HCT116 (cell line): ENCODE measurements around the gene C2CD3. TPM values are rescaled to one million over a fixed set of nuclear protein-coding genes. Genes with fewer than 3 reads are reported as not detected.

ENCODE experiments used
- ATAC-seq: fragments of 200-7000 bp; cut with Tn5 transposase; 2 replicates; pipeline ENCODE4 v1.9.1; 2020; ENCODE audit warnings: mild to moderate bottlenecking, moderate library complexity
- BruUV-seq: library from RNA; stranded (reverse); fragments of 400-500 nt; replicated peaks from 2 replicates; lab custom pipeline; 2021; lab: Mats Ljungman, UMichigan
- CTCF ChIA-PET: fragments of 300-600 bp; sonication (Branson Sonifier 250); formaldehyde crosslinking; loops from one replicate; lab custom pipeline; 2021; ENCODE audit warnings: antibody characterized with exemption; lab: Charles Lee
- POLR2A ChIA-PET: fragments of 300-600, 350-600 bp; sonication (Branson Sonifier 250); formaldehyde crosslinking; loops from one replicate; lab custom pipeline; 2021; ENCODE audit warnings: antibody characterized with exemption; lab: Charles Lee
- RAD21 ChIA-PET, 2 experiments: fragments of 300-600 bp; sonication (Branson Sonifier 250); formaldehyde crosslinking; loops; one replicate each; lab custom pipeline; 2023; ENCODE audit warnings: low total read pairs in 2 of 2; ENCODE audit not compliant: uncharacterized antibody in 2 of 2, unreplicated experiment in 2 of 2, low non-redundant PET in 1 of 2; lab: Charles Lee
- DNase-seq: peaks from one replicate; pipeline ENCODE4 v3.0.0-alpha.2; 2010; ENCODE audit warnings: low read depth, low spot score
- H2AFZ ChIP-seq: fragments of 200-600 bp; shearing (Covaris generic), sonication (generic); 2 replicates; pipeline ENCODE4 v1.6.1; 2017; ENCODE audit warnings: low read depth, mixed run types, mixed read lengths, antibody characterized with exemption, low read length; ENCODE audit not compliant: poor library complexity, severe bottlenecking
- H3K27ac ChIP-seq: 2 replicates; pipeline ENCODE4 v1.5.1; 2012; ENCODE audit warnings: low read depth, low read length
- H3K27me3 ChIP-seq: fragments of 200-600 bp; sonication (generic); 2 replicates; pipeline ENCODE4 v1.6.1; 2016; ENCODE audit warnings: mixed run types, low read length, mixed read lengths; ENCODE audit not compliant: insufficient read depth
- H3K36me3 ChIP-seq, 2 experiments: fragments of 200-500 bp in 1 of 2; fragments of 200-600 bp in 1 of 2; sonication (Bioruptor generic) in 1 of 2; sonication (generic) in 1 of 2; 2 replicates each; pipeline versions ENCODE4 v1.5.1 to v1.6.1; 2014 to 2016; ENCODE audit warnings: low read length in 2 of 2, inconsistent platforms in 1 of 2, mixed read lengths in 1 of 2, mixed run types in 1 of 2; ENCODE audit not compliant: insufficient read depth in 2 of 2, control insufficient read depth in 1 of 2
- H3K4me1 ChIP-seq, 2 experiments: fragments of 200-600 bp in 1 of 2; sonication (generic) in 1 of 2; 2 replicates each; pipeline versions ENCODE4 v1.5.1 to v1.6.1; 2012 to 2017; ENCODE audit warnings: low read length in 2 of 2, inconsistent platforms in 1 of 2, mild to moderate bottlenecking in 1 of 2, mixed read lengths in 1 of 2, mixed run types in 1 of 2, moderate library complexity in 1 of 2; ENCODE audit not compliant: insufficient read depth in 2 of 2, control insufficient read depth in 1 of 2
- H3K4me2 ChIP-seq: fragments of 200-600 bp; sonication (generic); 2 replicates; pipeline ENCODE4 v1.6.1; 2017; ENCODE audit warnings: mixed run types, low read length, mixed read lengths
- H3K4me3 ChIP-seq, 2 experiments: fragments of 200-600 bp in 1 of 2; sonication (generic) in 1 of 2; replicated peaks in 1 of 2; 2 replicates each; pipeline ENCODE4 v1.5.1; 2011 to 2016; ENCODE audit warnings: low read length in 2 of 2, control low read depth in 1 of 2, low read depth in 1 of 2, mild to moderate bottlenecking in 1 of 2, mixed read lengths in 1 of 2, mixed run types in 1 of 2
- H3K79me2 ChIP-seq: fragments of 200-600 bp; sonication (generic); 2 replicates; pipeline ENCODE4 v1.6.1; 2017; ENCODE audit warnings: mild to moderate bottlenecking, mixed run types, low read length, moderate library complexity, mixed read lengths; ENCODE audit not compliant: insufficient read depth
- H3K9ac ChIP-seq: fragments of 200-600 bp; sonication (generic); 2 replicates; pipeline ENCODE4 v1.6.1; 2016; ENCODE audit warnings: low read length, mixed read lengths
- H3K9me2 ChIP-seq: fragments of 200-600 bp; sonication (generic), shearing (Covaris generic); 2 replicates; pipeline ENCODE4 v1.6.1; 2017; ENCODE audit warnings: mixed run types, mild to moderate bottlenecking, moderate library complexity; ENCODE audit not compliant: insufficient read depth
- H3K9me3 ChIP-seq, 2 experiments: fragments of 200-500 bp in 1 of 2; fragments of 200-600 bp in 1 of 2; sonication (Bioruptor generic) in 1 of 2; sonication (generic) in 1 of 2; 2 replicates each; pipeline ENCODE4 v1.6.1; 2014 to 2017; ENCODE audit warnings: low read length in 2 of 2, mixed read lengths in 2 of 2, inconsistent platforms in 1 of 2, low read depth in 1 of 2, mild to moderate bottlenecking in 1 of 2, mixed run types in 1 of 2, moderate library complexity in 1 of 2; ENCODE audit not compliant: control insufficient read depth in 1 of 2, insufficient read depth in 1 of 2
- H4K20me1 ChIP-seq: fragments of 200-600 bp; sonication (generic), shearing (Covaris generic); 2 replicates; pipeline ENCODE4 v1.6.1; 2017; ENCODE audit warnings: mixed run types, mild to moderate bottlenecking, moderate library complexity; ENCODE audit not compliant: insufficient read depth
- CBX3 ChIP-seq: IDR thresholded peaks from 2 replicates; pipeline ENCODE4 v1.6.1; 2012; ENCODE audit warnings: low read depth
- CEBPB ChIP-seq: IDR thresholded peaks from 2 replicates; pipeline ENCODE4 v1.6.1; 2012; ENCODE audit warnings: low read depth
- EZH2 ChIP-seq: fragments of 200-600 bp; sonication (generic); IDR thresholded peaks from 2 replicates; pipeline ENCODE4 v1.6.1; 2017; ENCODE audit warnings: antibody characterized with exemption, mixed run types
- SP1 ChIP-seq: IDR thresholded peaks from 2 replicates; pipeline ENCODE4 v1.6.1; 2012; ENCODE audit warnings: low read depth
- SRF ChIP-seq: IDR thresholded peaks from 2 replicates; pipeline ENCODE4 v1.6.1; 2012; ENCODE audit warnings: low read depth
- TCF7L2 ChIP-seq: IDR thresholded peaks from 2 replicates; pipeline ENCODE4 v1.7.0; 2011; ENCODE audit warnings: borderline replicate concordance, inconsistent platforms; ENCODE audit not compliant: insufficient read depth, insufficient read length; ENCODE audit errors: extremely low read depth
- ZNF274 ChIP-seq: fragments of 200-500 bp; sonication (Bioruptor generic); IDR thresholded peaks from 2 replicates; pipeline ENCODE4 v1.6.1; 2014; ENCODE audit warnings: mild to moderate bottlenecking, low read depth, low read length, inconsistent platforms
- intact Hi-C: fragments of 100-400 bp; cut with micrococcal nuclease; formaldehyde crosslinking; loops from 2 replicates; pipeline ENCODE4 v1.10.0; 2022
- total RNA-seq: library from RNA; stranded (reverse); gene quantifications from one replicate; pipeline ENCODE4 v1.2.1, GENCODE V29; 2021; ENCODE audit not compliant: unreplicated experiment
- TF ChIP-seq, protein P1 (sequence below): IDR thresholded peaks from 2 replicates; pipeline ENCODE4 v1.6.1; 2012; ENCODE audit warnings: low read depth

C2CD3 gene
- total RNA-seq, 1 experiment from 2014 or later: 30.6 TPM

- BruUV-seq: no TSS peak
- Histone ChIP-seq H3K4me1 (peaks cover 2 to 13% of the 10 kb centered on the region in 2 experiments; a peak in 2 of 4 replicates), H3K4me3 (no peak overlapping the region), H3K4me2 (no peak overlapping the region), H3K9me3 (no peaks in the 10 kb centered on the region), H3K79me2 (peaks cover 55% of the 10 kb centered on the region), H3K9ac (no peak overlapping the region), H2AFZ (no peak overlapping the region), H3K27ac (no peak overlapping the region), H4K20me1 (no peaks in the 10 kb centered on the region), H3K9me2 (peaks cover 7% of the 10 kb centered on the region; the same call in 1 of the 2 replicates), H3K27me3 (no peaks in the 10 kb centered on the region), H3K36me3 (0 out of 4 replicates have a peak, but pooled peaks cover 0 to 4% of the 10 kb centered on the region in 2 experiments)
- CTCF ChIA-PET: no interaction called here
- POLR2A ChIA-PET: interaction anchor here (1.0 kb wide), 1 partner anchor 14 kb away, joined by 3 read pairs; the partner anchor contains the start of genes C2CD3 and PPME1
- intact Hi-C loops: no loop called here
- RAD21 ChIA-PET: no interaction called here
- ATAC-seq (no peak), DNase-seq (no peak)
- TF ChIP-seq TCF7L2: no peak
- TF ChIP-seq CBX3: no peak
- TF ChIP-seq SRF: no peak
- no peak for TF ChIP-seq ZNF274
- no peak for TF ChIP-seq SP1
- TF ChIP-seq, protein P1, sequence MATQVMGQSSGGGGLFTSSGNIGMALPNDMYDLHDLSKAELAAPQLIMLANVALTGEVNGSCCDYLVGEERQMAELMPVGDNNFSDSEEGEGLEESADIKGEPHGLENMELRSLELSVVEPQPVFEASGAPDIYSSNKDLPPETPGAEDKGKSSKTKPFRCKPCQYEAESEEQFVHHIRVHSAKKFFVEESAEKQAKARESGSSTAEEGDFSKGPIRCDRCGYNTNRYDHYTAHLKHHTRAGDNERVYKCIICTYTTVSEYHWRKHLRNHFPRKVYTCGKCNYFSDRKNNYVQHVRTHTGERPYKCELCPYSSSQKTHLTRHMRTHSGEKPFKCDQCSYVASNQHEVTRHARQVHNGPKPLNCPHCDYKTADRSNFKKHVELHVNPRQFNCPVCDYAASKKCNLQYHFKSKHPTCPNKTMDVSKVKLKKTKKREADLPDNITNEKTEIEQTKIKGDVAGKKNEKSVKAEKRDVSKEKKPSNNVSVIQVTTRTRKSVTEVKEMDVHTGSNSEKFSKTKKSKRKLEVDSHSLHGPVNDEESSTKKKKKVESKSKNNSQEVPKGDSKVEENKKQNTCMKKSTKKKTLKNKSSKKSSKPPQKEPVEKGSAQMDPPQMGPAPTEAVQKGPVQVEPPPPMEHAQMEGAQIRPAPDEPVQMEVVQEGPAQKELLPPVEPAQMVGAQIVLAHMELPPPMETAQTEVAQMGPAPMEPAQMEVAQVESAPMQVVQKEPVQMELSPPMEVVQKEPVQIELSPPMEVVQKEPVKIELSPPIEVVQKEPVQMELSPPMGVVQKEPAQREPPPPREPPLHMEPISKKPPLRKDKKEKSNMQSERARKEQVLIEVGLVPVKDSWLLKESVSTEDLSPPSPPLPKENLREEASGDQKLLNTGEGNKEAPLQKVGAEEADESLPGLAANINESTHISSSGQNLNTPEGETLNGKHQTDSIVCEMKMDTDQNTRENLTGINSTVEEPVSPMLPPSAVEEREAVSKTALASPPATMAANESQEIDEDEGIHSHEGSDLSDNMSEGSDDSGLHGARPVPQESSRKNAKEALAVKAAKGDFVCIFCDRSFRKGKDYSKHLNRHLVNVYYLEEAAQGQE: no peak
- TF ChIP-seq CEBPB: no peak
- no peak for TF ChIP-seq EZH2
Measured at GRCh38 chr11:74157169-74157568, 13.6 kb downstream of the C2CD3 start.
